Left ventricle myocardium inferior (tissue), 1 donor: ENCODE results near the gene TUBA8. TPM values are rescaled to one million over a fixed set of nuclear protein-coding genes. Genes with fewer than 3 reads are reported as not detected.
A peak's percentile ranks its signal among the peaks of the same experiment; 100 is the strongest.

Experiments used
- DNase-seq: peaks from one replicate; pipeline ENCODE4 v3.0.0-alpha.2; 2020
- H3K27ac ChIP-seq: fragments of 200-600 bp; replicated peaks from 2 replicates; pipeline ENCODE4 v1.8.0; 2021
- H3K27me3 ChIP-seq: fragments of 200-600 bp; 2 replicates; pipeline ENCODE4 v1.8.0; 2021; ENCODE audit warnings: low read depth
- H3K36me3 ChIP-seq: fragments of 200-600 bp; 2 replicates; pipeline ENCODE4 v1.8.0; 2021
- H3K4me1 ChIP-seq: fragments of 200-600 bp; 2 replicates; pipeline ENCODE4 v1.8.0; 2021
- H3K4me3 ChIP-seq: fragments of 200-600 bp; 2 replicates; pipeline ENCODE4 v1.8.0; 2021; ENCODE audit warnings: mild to moderate bottlenecking, moderate library complexity
- H3K9me3 ChIP-seq: fragments of 200-600 bp; replicated peaks from 2 replicates; pipeline ENCODE4 v1.8.0; 2021
- intact Hi-C: fragments of 100-400 bp; cut with micrococcal nuclease; formaldehyde crosslinking; loops from one replicate; pipeline ENCODE4 v1.11.0; 2022
- total RNA-seq: library from RNA; stranded (reverse); fragmentation: NEBNext Ultra II Directional; extraction: Animal tissue kit (Norgen Biotek cat#: 25700); gene quantifications from one replicate; pipeline ENCODE4 v1.2.1, GENCODE V29; 2021
- TF ChIP-seq, protein P1 (sequence below): fragments of 200-600 bp; IDR thresholded peaks from 2 replicates; pipeline ENCODE4 v1.8.0; 2021; ENCODE audit warnings: antibody characterized with exemption, mild to moderate bottlenecking, borderline replicate concordance
- donor health status: DM: no; HTN: yes; CAD: no; lungs with severe emphysema.

TUBA8 gene
- total RNA-seq, 1 donor from 2014 or later = 253 TPM

DNA sequence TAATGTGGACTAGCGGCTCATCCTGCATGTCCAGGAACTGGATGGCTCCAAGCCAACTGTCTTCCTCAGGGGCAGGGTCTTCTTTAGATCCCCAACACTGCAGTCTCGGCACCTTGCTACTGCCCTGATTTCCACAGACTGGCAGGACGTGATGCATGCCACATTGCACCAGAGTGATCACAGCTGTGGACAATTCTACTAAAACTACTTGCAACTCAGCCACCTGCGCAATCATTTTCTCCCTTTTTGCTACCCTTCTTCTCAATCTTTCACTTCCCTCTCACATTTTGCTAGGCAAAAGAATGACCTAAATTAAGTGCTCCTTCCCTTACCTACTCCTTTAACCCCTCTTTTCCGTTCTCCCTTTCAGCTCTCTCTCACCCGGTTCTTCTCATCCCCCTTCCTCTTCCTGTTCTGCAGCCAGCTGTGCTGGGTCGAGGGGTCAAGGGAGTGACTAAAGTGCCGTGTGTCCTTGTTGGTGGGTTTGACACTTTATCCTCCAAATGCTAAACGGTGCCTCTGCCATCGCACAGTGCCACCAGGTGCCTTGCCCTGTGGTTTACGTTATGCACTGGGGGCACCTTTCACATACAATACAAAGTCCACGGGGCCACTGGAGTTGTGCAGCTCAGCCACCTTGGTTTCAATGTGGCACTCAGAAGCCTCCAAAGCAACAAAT lies 44.3 kb upstream of the TUBA8 start:
- intact Hi-C loops = no loop called here
- Histone ChIP-seq H3K4me1 (peaks cover 28% of the 10 kb centered on the region), H3K27me3 (peaks cover 6% of the 10 kb centered on the region), H3K36me3 (no peaks in the 10 kb centered on the region), H3K9me3 (no peaks in the 10 kb centered on the region), H3K4me3 (no peak overlapping the region), H3K27ac (no peak overlapping the region)
- TF ChIP-seq, protein P1, sequence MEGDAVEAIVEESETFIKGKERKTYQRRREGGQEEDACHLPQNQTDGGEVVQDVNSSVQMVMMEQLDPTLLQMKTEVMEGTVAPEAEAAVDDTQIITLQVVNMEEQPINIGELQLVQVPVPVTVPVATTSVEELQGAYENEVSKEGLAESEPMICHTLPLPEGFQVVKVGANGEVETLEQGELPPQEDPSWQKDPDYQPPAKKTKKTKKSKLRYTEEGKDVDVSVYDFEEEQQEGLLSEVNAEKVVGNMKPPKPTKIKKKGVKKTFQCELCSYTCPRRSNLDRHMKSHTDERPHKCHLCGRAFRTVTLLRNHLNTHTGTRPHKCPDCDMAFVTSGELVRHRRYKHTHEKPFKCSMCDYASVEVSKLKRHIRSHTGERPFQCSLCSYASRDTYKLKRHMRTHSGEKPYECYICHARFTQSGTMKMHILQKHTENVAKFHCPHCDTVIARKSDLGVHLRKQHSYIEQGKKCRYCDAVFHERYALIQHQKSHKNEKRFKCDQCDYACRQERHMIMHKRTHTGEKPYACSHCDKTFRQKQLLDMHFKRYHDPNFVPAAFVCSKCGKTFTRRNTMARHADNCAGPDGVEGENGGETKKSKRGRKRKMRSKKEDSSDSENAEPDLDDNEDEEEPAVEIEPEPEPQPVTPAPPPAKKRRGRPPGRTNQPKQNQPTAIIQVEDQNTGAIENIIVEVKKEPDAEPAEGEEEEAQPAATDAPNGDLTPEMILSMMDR = no peak
- no peak for DNase-seq

DNA sequence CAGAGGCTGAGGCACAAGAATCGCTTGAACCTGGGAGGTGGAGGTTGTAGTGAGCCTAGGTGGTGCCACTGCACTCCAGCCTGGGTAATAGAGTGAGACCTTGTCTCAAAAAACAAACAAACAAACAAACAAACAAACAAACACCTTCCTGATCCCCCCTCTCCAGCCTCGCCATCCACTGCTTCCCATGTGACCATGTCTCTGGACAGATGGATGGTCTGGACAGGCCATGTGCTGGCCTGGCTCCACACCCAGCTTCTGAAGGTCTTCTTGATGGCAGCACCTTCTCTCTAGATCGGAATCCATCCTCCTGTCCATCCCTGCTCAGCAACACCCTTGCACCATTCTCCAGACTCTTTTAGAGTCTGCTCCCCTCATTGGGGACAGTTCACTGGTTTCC lies 43.5 kb upstream of the TUBA8 start:
- intact Hi-C loops = no loop called here
- H3K4me1 ChIP-seq = peaks cover 26% of the 10 kb centered on the region

DNA sequence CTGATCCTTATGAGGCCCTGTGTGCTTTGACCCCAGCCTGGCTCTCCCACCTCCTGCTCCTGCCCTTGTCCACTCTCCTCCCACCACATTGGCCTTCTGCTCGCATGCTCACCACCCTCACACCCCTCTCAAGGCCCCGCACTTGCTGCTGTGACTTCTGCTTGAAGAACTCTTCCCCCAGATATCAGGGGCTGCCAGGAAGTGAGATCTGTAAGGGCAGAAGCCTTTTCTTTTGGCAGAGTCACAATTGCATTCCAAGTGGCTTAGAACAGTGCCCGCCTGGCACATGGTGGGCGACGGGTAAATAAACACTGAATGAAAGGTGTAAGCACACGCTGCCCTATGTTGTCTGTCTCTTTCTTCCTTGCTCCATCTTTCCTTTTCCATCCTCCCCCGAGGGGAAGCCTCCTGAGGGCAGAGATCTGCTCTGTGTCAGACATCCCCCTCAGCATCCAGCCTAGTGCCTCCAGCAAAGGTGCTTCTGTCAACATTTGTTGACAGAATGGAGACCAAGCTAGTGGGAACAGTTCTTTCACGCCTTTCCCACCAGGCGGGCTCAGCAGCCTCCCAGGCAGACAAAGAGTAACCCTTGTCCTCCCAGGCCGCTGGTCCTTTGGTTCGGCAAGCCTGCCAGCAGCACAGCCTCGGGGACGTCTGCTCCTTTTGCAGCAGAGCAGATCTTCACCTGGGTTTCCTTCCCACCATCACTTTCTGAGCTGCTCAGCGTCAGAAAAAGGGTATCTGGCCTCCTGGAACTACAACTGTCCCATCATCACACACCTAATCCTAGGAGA lies 42.9 kb upstream of the TUBA8 start:
- Histone ChIP-seq H3K4me3 (peak overlapping the region; percentile 45), H3K9me3 (no peaks in the 10 kb centered on the region), H3K4me1 (peaks cover 22% of the 10 kb centered on the region), H3K36me3 (no peaks in the 10 kb centered on the region), H3K27ac (peak overlapping the region; percentile 86), H3K27me3 (peaks cover 6% of the 10 kb centered on the region)
- intact Hi-C loops = no loop called here
- TF ChIP-seq, protein P1 = no peak
- DNase-seq = no peak

More for the DNA sequence above, 43.5 kb upstream of the TUBA8 start:
- Histone ChIP-seq H3K36me3 (no peaks in the 10 kb centered on the region), H3K27me3 (peaks cover 6% of the 10 kb centered on the region), H3K27ac (peak overlapping the region; percentile 86), H3K9me3 (no peaks in the 10 kb centered on the region), H3K4me3 (no peak overlapping the region)
- DNase-seq = no peak
- TF ChIP-seq, protein P1 = no peak

DNA sequence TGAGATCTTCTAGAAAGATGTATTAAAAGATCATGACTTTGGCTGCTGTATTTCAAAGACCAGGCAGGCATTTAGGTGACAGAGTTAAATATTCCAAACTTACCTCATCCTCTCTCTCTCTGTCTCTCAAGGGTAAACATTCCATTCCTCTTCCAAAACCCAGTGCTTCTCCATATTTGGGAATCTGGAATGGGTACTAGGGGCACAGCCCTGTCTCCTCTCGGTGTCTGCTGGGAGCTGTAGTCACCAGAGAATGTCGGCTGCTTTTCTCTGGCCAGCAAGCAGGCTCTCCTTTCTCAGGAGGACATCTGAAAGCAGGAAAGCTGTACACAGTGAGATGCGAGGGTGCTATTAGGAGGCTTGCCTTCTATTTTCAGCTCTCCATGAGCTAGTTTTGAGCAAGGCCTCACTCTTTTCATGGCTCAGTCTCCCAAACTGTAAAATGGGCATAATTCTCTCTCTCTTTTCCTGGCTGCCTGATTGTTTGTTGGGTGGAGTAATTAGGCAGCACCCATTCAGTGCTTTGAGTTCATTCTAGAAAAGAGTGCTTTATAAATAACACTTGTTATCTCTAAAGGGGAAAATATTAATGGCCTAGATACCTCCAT lies 42.1 kb upstream of the TUBA8 start:
- intact Hi-C loops = no loop called here

DNA sequence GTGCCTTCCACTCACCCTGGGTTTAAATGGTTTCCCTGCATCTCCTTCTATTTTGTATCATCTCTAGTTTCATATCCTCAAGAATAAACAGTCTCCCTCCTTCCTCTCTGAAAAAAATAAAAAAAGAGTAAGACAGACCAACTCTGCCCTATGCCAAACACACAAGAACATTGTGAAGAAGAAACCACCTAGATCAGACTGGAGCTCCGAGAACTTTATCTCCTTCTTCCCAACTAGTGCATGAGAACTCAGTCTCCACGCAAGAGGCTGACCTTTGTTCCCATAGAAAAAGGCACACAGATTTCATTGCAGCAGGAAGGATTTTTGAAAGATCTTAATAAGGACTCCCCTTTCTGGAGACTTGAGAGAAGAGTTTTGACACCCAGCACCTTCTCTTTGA lies 41.6 kb upstream of the TUBA8 start:
- peaks cover 22% of the 10 kb centered on the region for H3K4me1 ChIP-seq
- peaks cover 6% of the 10 kb centered on the region for H3K27me3 ChIP-seq
- peak overlapping the region; percentile 86 for H3K27ac ChIP-seq
- DNase-seq = no peak
- no peak overlapping the region for H3K4me3 ChIP-seq
- intact Hi-C loops = no loop called here
- H3K9me3 ChIP-seq = no peaks in the 10 kb centered on the region
- TF ChIP-seq, protein P1 = no peak
- H3K36me3 ChIP-seq = no peaks in the 10 kb centered on the region

More for the DNA sequence above, 42.1 kb upstream of the TUBA8 start:
- peaks cover 6% of the 10 kb centered on the region for H3K27me3 ChIP-seq
- H3K27ac ChIP-seq = peak overlapping the region; percentile 86
- H3K4me1 ChIP-seq = peaks cover 22% of the 10 kb centered on the region
- DNase-seq = no peak
- no peaks in the 10 kb centered on the region for H3K9me3 ChIP-seq
- H3K4me3 ChIP-seq = peak overlapping the region; percentile 45
- no peaks in the 10 kb centered on the region for H3K36me3 ChIP-seq
- TF ChIP-seq, protein P1 = no peak
